H9 (cell line): ENCODE measurements around the gene ODAD2. TPM values are rescaled to one million over a fixed set of nuclear protein-coding genes. Genes with fewer than 3 reads are reported as not detected.

ENCODE experiments used
- DNase-seq: peaks from one replicate; pipeline ENCODE4 v3.0.0-alpha.2; 2017
- H2AFZ ChIP-seq: one replicate; pipeline ENCODE4 v1.6.1; 2013; ENCODE audit warnings: mild to moderate bottlenecking, low read length, control low read depth, moderate library complexity
- H2AK5ac ChIP-seq: 2 replicates; pipeline ENCODE4 v1.6.1; 2013; ENCODE audit warnings: low read length, control low read depth, mixed read lengths; ENCODE audit not compliant: insufficient read length
- H2BK120ac ChIP-seq: one replicate; pipeline ENCODE4 v1.6.1; 2013; ENCODE audit warnings: low read depth, mild to moderate bottlenecking, low read length, control low read depth, inconsistent platforms; ENCODE audit not compliant: poor library complexity, severe bottlenecking
- H2BK12ac ChIP-seq: 2 replicates; pipeline ENCODE4 v1.6.1; 2013; ENCODE audit warnings: low read length, control low read depth, mixed read lengths, low read depth; ENCODE audit not compliant: insufficient read length
- H2BK15ac ChIP-seq: 2 replicates; pipeline ENCODE4 v1.6.1; 2013; ENCODE audit warnings: low read depth, low read length, control low read depth
- H2BK20ac ChIP-seq: one replicate; pipeline ENCODE4 v1.6.1; 2013; ENCODE audit warnings: low read depth, mild to moderate bottlenecking, low read length, control low read depth, inconsistent platforms; ENCODE audit not compliant: poor library complexity, severe bottlenecking
- H2BK5ac ChIP-seq: 2 replicates; pipeline ENCODE4 v1.6.1; 2013; ENCODE audit warnings: low read length, control low read depth, mixed read lengths; ENCODE audit not compliant: insufficient read length
- H3K14ac ChIP-seq: 2 replicates; pipeline ENCODE4 v1.6.1; 2013; ENCODE audit warnings: low read length, control low read depth; ENCODE audit not compliant: insufficient read depth
- H3K18ac ChIP-seq: 2 replicates; pipeline ENCODE4 v1.6.1; 2013; ENCODE audit warnings: low read depth, mild to moderate bottlenecking, mixed read lengths, low read length, control low read depth; ENCODE audit not compliant: insufficient read length
- H3K23ac ChIP-seq: 2 replicates; pipeline ENCODE4 v1.6.1; 2013; ENCODE audit warnings: low read length, control low read depth, mixed read lengths, low read depth; ENCODE audit not compliant: insufficient read length
- H3K23me2 ChIP-seq: 2 replicates; pipeline ENCODE4 v1.6.1; 2013; ENCODE audit warnings: low read depth, mild to moderate bottlenecking, mixed read lengths, low read length, control low read depth; ENCODE audit not compliant: insufficient read length, poor library complexity, severe bottlenecking
- H3K27ac ChIP-seq: 2 replicates; pipeline ENCODE4 v1.5.1; 2013; ENCODE audit warnings: low read length, control low read depth, mixed read lengths, low read depth; ENCODE audit not compliant: insufficient read length
- H3K27me3 ChIP-seq: 2 replicates; pipeline ENCODE4 v1.6.1; 2013; ENCODE audit warnings: low read length, control low read depth, inconsistent platforms; ENCODE audit not compliant: insufficient read depth
- H3K4ac ChIP-seq: 2 replicates; pipeline ENCODE4 v1.6.1; 2013; ENCODE audit warnings: low read depth, mild to moderate bottlenecking, control low read depth, inconsistent platforms, low read length, moderate library complexity
- H3K4me1 ChIP-seq: 2 replicates; pipeline ENCODE4 v1.6.1; 2013; ENCODE audit warnings: low read length, control low read depth, inconsistent platforms; ENCODE audit not compliant: insufficient read depth
- H3K4me2 ChIP-seq: 2 replicates; pipeline ENCODE4 v1.6.1; 2013; ENCODE audit warnings: low read length, control low read depth, mixed read lengths; ENCODE audit not compliant: insufficient read length, insufficient read depth
- H3K56ac ChIP-seq: 2 replicates; pipeline ENCODE4 v1.6.1; 2013; ENCODE audit warnings: low read depth, mild to moderate bottlenecking, mixed read lengths, low read length, control low read depth; ENCODE audit not compliant: insufficient read length
- H3K79me1 ChIP-seq: 2 replicates; pipeline ENCODE4 v1.6.1; 2013; ENCODE audit warnings: low read depth, mild to moderate bottlenecking, moderate library complexity, low read length, control low read depth, inconsistent platforms; ENCODE audit not compliant: insufficient read depth, poor library complexity, severe bottlenecking
- H3K79me2 ChIP-seq: 2 replicates; pipeline ENCODE4 v1.6.1; 2013; ENCODE audit warnings: low read length, control low read depth, inconsistent platforms; ENCODE audit not compliant: insufficient read depth
- H3K9ac ChIP-seq: 2 replicates; pipeline ENCODE4 v1.6.1; 2013; ENCODE audit warnings: low read length, control low read depth, mixed read lengths; ENCODE audit not compliant: insufficient read length; ENCODE audit errors: extremely low read depth
- H3K9me3 ChIP-seq: one replicate; pipeline ENCODE4 v1.6.1; 2013; ENCODE audit warnings: low read depth, low read length, inconsistent platforms; ENCODE audit not compliant: control insufficient read depth
- H3T11ph ChIP-seq: one replicate; pipeline ENCODE4 v1.6.1; 2013; ENCODE audit warnings: mild to moderate bottlenecking, low read length, control low read depth, inconsistent platforms
- H4K20me1 ChIP-seq: one replicate; pipeline ENCODE4 v1.6.1; 2013; ENCODE audit not compliant: control insufficient read depth, insufficient read length, insufficient read depth
- H4K5ac ChIP-seq: 2 replicates; pipeline ENCODE4 v1.6.1; 2013; ENCODE audit warnings: low read depth, mild to moderate bottlenecking, mixed read lengths, low read length, control low read depth; ENCODE audit not compliant: insufficient read length
- H4K8ac ChIP-seq: replicated peaks from 2 replicates; pipeline ENCODE4 v1.6.1; 2013; ENCODE audit warnings: low read length, control low read depth, mixed read lengths, low read depth; ENCODE audit not compliant: insufficient read length
- H4K91ac ChIP-seq: 2 replicates; pipeline ENCODE4 v1.6.1; 2013; ENCODE audit warnings: low read depth, mild to moderate bottlenecking, moderate library complexity, mixed read lengths, low read length, control low read depth; ENCODE audit not compliant: insufficient read length
- H3K27ac Mint-ChIP-seq, 3 experiments: 2 replicates in 2 of 3; 3 replicates in 1 of 3; pipeline ENCODE4 v1.8.0; 2020 to 2021; ENCODE audit warnings: mixed read lengths in 3 of 3, mild to moderate bottlenecking in 1 of 3, moderate library complexity in 1 of 3
- H3K27me3 Mint-ChIP-seq: 2 replicates; pipeline ENCODE4 v1.8.0; 2021; ENCODE audit warnings: low read depth, mild to moderate bottlenecking, moderate library complexity, mixed read lengths
- H3K36me3 Mint-ChIP-seq, 3 experiments: 2 replicates in 2 of 3; 3 replicates in 1 of 3; pipeline ENCODE4 v1.8.0; 2020 to 2021; ENCODE audit warnings: low read depth in 3 of 3, mixed read lengths in 3 of 3; ENCODE audit not compliant: insufficient read depth in 1 of 3
- H3K4me1 Mint-ChIP-seq, 2 experiments: 2 replicates each; pipeline ENCODE4 v1.8.0; 2020; ENCODE audit warnings: mixed read lengths in 2 of 2
- H3K4me3 Mint-ChIP-seq, 2 experiments: 2 replicates in 1 of 2; 3 replicates in 1 of 2; pipeline ENCODE4 v1.8.0; 2020 to 2021; ENCODE audit warnings: mild to moderate bottlenecking in 2 of 2, mixed read lengths in 2 of 2, moderate library complexity in 1 of 2
- H3K9me3 Mint-ChIP-seq, 2 experiments: 2 replicates in 1 of 2; 3 replicates in 1 of 2; pipeline ENCODE4 v1.8.0; 2020; ENCODE audit warnings: mild to moderate bottlenecking in 2 of 2, mixed read lengths in 2 of 2, moderate library complexity in 1 of 2
- CTCF ChIP-seq: fragments of 200-600 bp; sonication (generic); conservative IDR thresholded peaks from 3 replicates; pipeline ENCODE4 v1.8.0; 2021; ENCODE audit warnings: antibody characterized with exemption, mild to moderate bottlenecking
- WGBS: extraction: QIAGEN DNeasy Blood & Tissue Kit; methylation state at CpG from one replicate; pipeline ENCODE4 v1.1.7; 2013; ENCODE audit warnings: missing lambda C conversion rate, low lambda C conversion rate, mixed read lengths; ENCODE audit not compliant: insufficient read length; ENCODE audit errors: extremely low coverage; 5-methylcytosine and 5-hydroxymethylcytosine counted together
- total RNA-seq: library from RNA; stranded (reverse); gene quantifications from 2 replicates; pipeline ENCODE4 v1.2.1, GENCODE V29; 2021

Gene ODAD2
- total RNA-seq, 1 experiment from 2014 or later = 4.5 TPM

DNA sequence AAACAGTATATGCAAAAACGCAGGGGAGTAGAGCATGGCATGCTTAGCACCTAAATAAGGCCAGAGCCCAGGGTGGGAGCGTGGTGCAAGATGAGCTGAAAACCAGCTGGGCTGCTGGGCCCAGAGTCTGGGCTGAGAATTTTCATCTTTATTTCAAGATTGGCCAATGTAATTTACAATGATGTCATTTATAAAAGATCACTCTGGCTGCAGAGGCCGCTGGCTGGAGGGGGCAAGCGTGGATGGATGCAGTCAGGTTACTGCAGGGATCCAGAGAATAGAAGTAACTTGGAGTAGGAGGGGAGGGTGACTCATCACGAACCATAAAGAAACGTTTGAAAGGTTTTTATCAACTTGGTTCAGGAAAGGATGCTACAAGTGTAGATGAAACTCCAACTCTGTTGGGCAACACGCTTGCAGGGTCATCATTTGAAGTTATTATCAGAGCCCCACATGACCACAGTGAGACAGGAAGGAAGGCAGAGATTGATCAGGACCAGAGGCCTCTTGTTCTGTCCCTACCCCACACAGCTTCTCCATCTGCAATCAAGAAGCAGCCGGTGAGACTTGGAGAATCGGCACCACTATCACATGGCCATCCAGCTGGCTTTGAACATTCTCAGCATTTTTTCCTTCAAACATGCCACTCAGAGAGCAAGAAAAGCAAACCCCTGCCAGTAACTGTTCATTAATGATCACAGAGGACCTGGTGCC, 49.2 kb downstream of the ODAD2 start:
- Histone ChIP-seq H2BK15ac (no peak overlapping the region), H3T11ph (no peak overlapping the region), H3K4ac (no peak overlapping the region), H2BK5ac (no peak overlapping the region), H3K9me3 (no peaks in the 10 kb centered on the region), H3K79me2 (no peaks in the 10 kb centered on the region), H4K8ac (no peak overlapping the region), H3K18ac (no peak overlapping the region), H2AK5ac (no peak overlapping the region), H2AFZ (no peak overlapping the region), H3K14ac (peak overlapping the region; percentile 28; the same call in 1 of the 2 replicates), H3K79me1 (no peaks in the 10 kb centered on the region), H3K9ac (no peak overlapping the region), H3K23ac (no peak overlapping the region), H2BK20ac (no peak overlapping the region), H3K56ac (no peak overlapping the region), H4K20me1 (no peaks in the 10 kb centered on the region), H2BK12ac (no peak overlapping the region), H3K4me1 (no peaks in the 10 kb centered on the region), H3K23me2 (no peaks in the 10 kb centered on the region), H4K91ac (no peak overlapping the region), H3K27me3 (no peaks in the 10 kb centered on the region), H3K4me2 (no peak overlapping the region), H3K27ac (no peak overlapping the region), H2BK120ac (no peak overlapping the region), H4K5ac (peak overlapping the region; percentile 65)
- WGBS = no CpG with 5 or more reads among the region's 9 CpGs
- H3K4me1 Mint-ChIP-seq = peaks cover 9% of the 10 kb centered on the region in 2 experiments
- no peaks in the 10 kb centered on the region for H3K9me3 Mint-ChIP-seq
- DNase-seq = no peak
- peak overlapping the region in 2 of 3 experiments; percentile 16 to 32; a peak in 2 of 7 replicates for H3K27ac Mint-ChIP-seq
- TF ChIP-seq CTCF = no peak
- no peaks in the 10 kb centered on the region for H3K36me3 Mint-ChIP-seq
- H3K4me3 Mint-ChIP-seq = no peak overlapping the region
- H3K27me3 Mint-ChIP-seq = no peaks in the 10 kb centered on the region
